GM23338 (cell line): ENCODE results near the gene DMBX1. TPM values are rescaled to one million over a fixed set of nuclear protein-coding genes. Genes with fewer than 3 reads are reported as not detected.
A peak's percentile ranks its signal among the peaks of the same experiment; 100 is the strongest.

Experiments
- ATAC-seq: fragments of 200-7000 bp; cut with Tn5 transposase; 3 replicates; pipeline ENCODE4 v1.9.1; 2020
- DNase-seq: peaks from one replicate; pipeline ENCODE4 v3.0.0-alpha.2; 2015; ENCODE audit warnings: low spot score
- H2AFZ ChIP-seq: fragments of 200-600 bp; sonication (generic); 2 replicates; pipeline ENCODE4 v1.8.0; 2016; ENCODE audit warnings: antibody characterized with exemption, mild to moderate bottlenecking, moderate library complexity
- H3F3A ChIP-seq: fragments of 200-600 bp; sonication (generic); replicated peaks from 2 replicates; pipeline ENCODE4 v1.8.0; 2017; ENCODE audit warnings: antibody characterized with exemption, mixed run types, low read depth
- H3K27ac ChIP-seq: fragments of 200-600 bp; sonication (generic); 2 replicates; pipeline ENCODE4 v1.6.1; 2016; ENCODE audit warnings: low read depth
- H3K27me3 ChIP-seq: fragments of 200-600 bp; sonication (generic); 2 replicates; pipeline ENCODE4 v1.8.0; 2016; ENCODE audit warnings: mild to moderate bottlenecking, mixed run types, moderate library complexity; ENCODE audit not compliant: insufficient read depth
- H3K36me3 ChIP-seq: fragments of 200-600 bp; sonication (generic); 2 replicates; pipeline ENCODE4 v1.8.0; 2016; ENCODE audit warnings: mild to moderate bottlenecking; ENCODE audit not compliant: insufficient read depth
- H3K4me1 ChIP-seq: fragments of 200-600 bp; sonication (generic); 2 replicates; pipeline ENCODE4 v1.8.0; 2016; ENCODE audit warnings: mild to moderate bottlenecking, moderate library complexity; ENCODE audit not compliant: insufficient read depth
- H3K4me2 ChIP-seq: fragments of 200-600 bp; sonication (generic); 2 replicates; pipeline ENCODE4 v1.7.1; 2017; ENCODE audit warnings: mixed run types
- H3K4me3 ChIP-seq: fragments of 200-600 bp; sonication (generic); 2 replicates; pipeline ENCODE4 v1.6.1; 2016; ENCODE audit warnings: mixed run types
- H3K79me2 ChIP-seq: fragments of 200-600 bp; sonication (generic); replicated peaks from 2 replicates; pipeline ENCODE4 v1.8.0; 2017; ENCODE audit warnings: mild to moderate bottlenecking; ENCODE audit not compliant: insufficient read depth
- H3K9me2 ChIP-seq: fragments of 200-600 bp; sonication (generic); 2 replicates; pipeline ENCODE4 v1.8.0; 2017; ENCODE audit not compliant: insufficient read depth
- H4K20me1 ChIP-seq: fragments of 200-600 bp; sonication (generic); replicated peaks from 2 replicates; pipeline ENCODE4 v1.8.0; 2017; ENCODE audit warnings: mild to moderate bottlenecking; ENCODE audit not compliant: insufficient read depth
- H3K27ac Mint-ChIP-seq: 2 replicates; pipeline ENCODE4 v1.8.0; 2020; ENCODE audit warnings: inconsistent platforms, mild to moderate bottlenecking, moderate library complexity, mixed read lengths
- H3K27me3 Mint-ChIP-seq: 3 replicates; pipeline ENCODE4 v1.8.0; 2022; ENCODE audit warnings: low read depth, mild to moderate bottlenecking, moderate library complexity, mixed read lengths, inconsistent platforms; ENCODE audit not compliant: insufficient read depth, poor library complexity
- H3K36me3 Mint-ChIP-seq: 3 replicates; pipeline ENCODE4 v1.8.0; 2021; ENCODE audit warnings: low read depth, mild to moderate bottlenecking, inconsistent platforms, moderate library complexity, mixed read lengths
- H3K4me1 Mint-ChIP-seq: 3 replicates; pipeline ENCODE4 v1.8.0; 2020; ENCODE audit warnings: mild to moderate bottlenecking, inconsistent platforms, mixed read lengths
- H3K4me3 Mint-ChIP-seq: 3 replicates; pipeline ENCODE4 v1.8.0; 2021; ENCODE audit warnings: moderate library complexity, mild to moderate bottlenecking, inconsistent platforms, mixed read lengths
- H3K9me3 Mint-ChIP-seq: 3 replicates; pipeline ENCODE4 v1.8.0; 2020; ENCODE audit warnings: moderate library complexity, mild to moderate bottlenecking, inconsistent platforms, mixed read lengths
- CREB1 ChIP-seq: fragments of 250-450 bp; sonication (Bioruptor Pico); IDR thresholded peaks from 2 replicates; pipeline ENCODE4 v1.5.0; 2020; ENCODE audit warnings: low read depth, mild to moderate bottlenecking, moderate library complexity
- CTCF ChIP-seq, 2 experiments: fragments of 200-600 bp in 1 of 2; sonication (generic) in 1 of 2; conservative IDR thresholded peaks; 2 replicates each; pipeline versions ENCODE4 v1.5.1 to v1.6.1; 2016 to 2017; ENCODE audit warnings: antibody characterized with exemption in 2 of 2, low read depth in 2 of 2, mild to moderate bottlenecking in 2 of 2, moderate library complexity in 1 of 2
- JUNB ChIP-seq: IDR thresholded peaks from one replicate; pipeline ENCODE4 v1.6.1; 2016; ENCODE audit warnings: antibody characterized with exemption; ENCODE audit not compliant: unreplicated experiment
- REST ChIP-seq: IDR thresholded peaks from one replicate; pipeline ENCODE4 v1.6.1; 2018; ENCODE audit warnings: antibody characterized with exemption; ENCODE audit not compliant: unreplicated experiment
- STAT1 ChIP-seq: IDR thresholded peaks from one replicate; pipeline ENCODE4 v1.6.1; 2016; ENCODE audit warnings: antibody characterized with exemption; ENCODE audit not compliant: unreplicated experiment
- ZNF114 ChIP-seq: fragments of 250-450 bp; sonication (Bioruptor Pico); IDR thresholded peaks from 2 replicates; pipeline ENCODE4 v1.5.0; 2020; ENCODE audit warnings: mild to moderate bottlenecking, moderate library complexity
- ZNF331 ChIP-seq: fragments of 250-450 bp; sonication (Bioruptor Pico); IDR thresholded peaks from 2 replicates; pipeline ENCODE4 v1.5.0; 2020; ENCODE audit warnings: low read depth, mild to moderate bottlenecking, moderate library complexity
- ZNF462 ChIP-seq: fragments of 250-450 bp; sonication (Bioruptor Pico); IDR thresholded peaks from 2 replicates; pipeline ENCODE4 v1.5.0; 2020; ENCODE audit warnings: mild to moderate bottlenecking, moderate library complexity
- polyA plus RNA-seq: library from polyadenylated mRNA; unstranded; fragments of >200 nt; fragmentation: Nextera tagmentation; extraction: Ambion mirVana; gene quantifications from 2 replicates; pipeline ENCODE4 v1.2.1, GENCODE V29; 2016
- total RNA-seq: library from RNA; depleted of rRNA; stranded (reverse); fragments of >200 nt; shearing (Covaris generic); gene quantifications from 2 replicates; pipeline ENCODE4 v1.2.3, GENCODE V29; 2014

DMBX1 gene
- total and polyA plus RNA-seq, 2 experiments from 2014 or later, result 0.11 TPM; not detected in 1

- Histone ChIP-seq H3K4me1 (peaks cover 58% of the 10 kb centered on the region), H3K4me3 (peak overlapping the region; percentile 45; the same call in 1 of the 2 replicates), H2AFZ (no peak overlapping the region), H3K9me2 (no peaks in the 10 kb centered on the region), H3K36me3 (no peaks in the 10 kb centered on the region), H3K4me2 (peak overlapping the region; percentile 75), H4K20me1 (no peaks in the 10 kb centered on the region; the same call in 1 of the 2 replicates), H3K27ac (no peak overlapping the region), H3F3A (peaks cover 11% of the 10 kb centered on the region), H3K27me3 (peaks cover 92% of the 10 kb centered on the region), H3K79me2 (no peaks in the 10 kb centered on the region)
- DNase-seq (no peak), ATAC-seq (no peak)
- Mint-ChIP-seq H3K27ac (no peak overlapping the region), H3K27me3 (peaks cover 68% of the 10 kb centered on the region), H3K4me1 (peaks cover 66% of the 10 kb centered on the region), H3K4me3 (peak overlapping the region; percentile 17; the same call in 2 of the 3 replicates), H3K9me3 (no peaks in the 10 kb centered on the region), H3K36me3 (no peaks in the 10 kb centered on the region)
- TF ChIP-seq STAT1 (no peak), CTCF (conservative IDR thresholded peaks at IDR 0.05; ENCODE audit: low read depth in 2 of 2) (no peak), CREB1 (CRISPR knock-in tag) (no peak), ZNF114 (CRISPR knock-in tag) (no peak), REST (no peak), ZNF462 (CRISPR knock-in tag) (no peak), JUNB (no peak), ZNF331 (no peak)
These were observed 35.2 kb downstream of the DMBX1 start for GRCh38 chr1:46524843-46525242.
